Measurements from ENCODE around the gene FAM43A.

Gene FAM43A

GRCh38 chr3:194690501-194691372, 5.1 kb downstream of the FAM43A start:
- H3K4me2 ChIP-seq (ENCODE audit: low read depth, low read length, poor library complexity, severe bottlenecking): no peak overlapping the region
- H3K36me3 ChIP-seq (ENCODE audit: insufficient read depth, low read length): no peaks in the 10 kb centered on the region
- H3F3A ChIP-seq (ENCODE audit: low read depth): no peaks in the 10 kb centered on the region
- no peak for TF ChIP-seq EZH2phosphoT487 (IDR thresholded peaks at IDR 0.05; ENCODE audit: borderline replicate concordance)
- no peak for TF ChIP-seq CTCF (conservative IDR thresholded peaks at IDR 0.05; ENCODE audit: low read length)
- no peaks in the 10 kb centered on the region for H3K79me2 ChIP-seq (ENCODE audit: insufficient read depth, low read length)
- H3K9me3 ChIP-seq (ENCODE audit: insufficient read depth, low read depth, low read length): no peaks in the 10 kb centered on the region
- no peak overlapping the region for H3K4me3 ChIP-seq (ENCODE audit: low read length, poor library complexity, severe bottlenecking)
- H2AFZ ChIP-seq (ENCODE audit: low read length): peak overlapping the region; percentile 16; the same call in 1 of the 2 replicates
- H3K27me3 ChIP-seq (ENCODE audit: insufficient read depth, low read length, poor library complexity, severe bottlenecking): no peaks in the 10 kb centered on the region
- H3K4me1 ChIP-seq (ENCODE audit: insufficient read depth, low read length, poor library complexity, severe bottlenecking): peaks cover 36% of the 10 kb centered on the region
- H4K20me1 ChIP-seq (ENCODE audit: insufficient read depth, low read length, poor library complexity, severe bottlenecking): no peaks in the 10 kb centered on the region
- no peaks in the 10 kb centered on the region for H3K9me2 ChIP-seq (replicated peaks; ENCODE audit: low read depth, low read length)
- H3K9ac ChIP-seq (ENCODE audit: low read depth, low read length, poor library complexity, severe bottlenecking): no peak overlapping the region

- no peaks in the 10 kb centered on the region for H3K9me3 ChIP-seq (ENCODE audit: insufficient read depth, low read depth, low read length)
- no peak overlapping the region for H2AFZ ChIP-seq (ENCODE audit: low read length)
- H3K4me2 ChIP-seq (ENCODE audit: low read depth, low read length, poor library complexity, severe bottlenecking): no peak overlapping the region
- H3K27me3 ChIP-seq (ENCODE audit: insufficient read depth, low read length, poor library complexity, severe bottlenecking): no peaks in the 10 kb centered on the region
- H3K9ac ChIP-seq (ENCODE audit: low read depth, low read length, poor library complexity, severe bottlenecking): no peak overlapping the region
- H3K4me3 ChIP-seq (ENCODE audit: low read length, poor library complexity, severe bottlenecking): no peak overlapping the region
- TF ChIP-seq EZH2phosphoT487 (IDR thresholded peaks at IDR 0.05; ENCODE audit: borderline replicate concordance) (no peak), CTCF (conservative IDR thresholded peaks at IDR 0.05; ENCODE audit: low read length) (no peak)
- H3K9me2 ChIP-seq (replicated peaks; ENCODE audit: low read depth, low read length): no peaks in the 10 kb centered on the region
- H3F3A ChIP-seq (ENCODE audit: low read depth): no peaks in the 10 kb centered on the region
- H3K36me3 ChIP-seq (ENCODE audit: insufficient read depth, low read length): no peaks in the 10 kb centered on the region
- H3K4me1 ChIP-seq (ENCODE audit: insufficient read depth, low read length, poor library complexity, severe bottlenecking): peaks cover 36% of the 10 kb centered on the region
- H3K79me2 ChIP-seq (ENCODE audit: insufficient read depth, low read length): no peaks in the 10 kb centered on the region
- H4K20me1 ChIP-seq (ENCODE audit: insufficient read depth, low read length, poor library complexity, severe bottlenecking): no peaks in the 10 kb centered on the region
Measured at GRCh38 chr3:194691481-194692283, 6.0 kb downstream of the FAM43A start.

- H3K4me2 ChIP-seq (ENCODE audit: low read depth, low read length, poor library complexity, severe bottlenecking): no peak overlapping the region
- H3K36me3 ChIP-seq (ENCODE audit: insufficient read depth, low read length): no peaks in the 10 kb centered on the region
- no peak overlapping the region for H3K9ac ChIP-seq (ENCODE audit: low read depth, low read length, poor library complexity, severe bottlenecking)
- H3K27me3 ChIP-seq (ENCODE audit: insufficient read depth, low read length, poor library complexity, severe bottlenecking): no peaks in the 10 kb centered on the region
- H3K9me2 ChIP-seq (replicated peaks; ENCODE audit: low read depth, low read length): no peaks in the 10 kb centered on the region
- TF ChIP-seq EZH2phosphoT487 (IDR thresholded peaks at IDR 0.05; ENCODE audit: borderline replicate concordance) (no peak), CTCF (conservative IDR thresholded peaks at IDR 0.05; ENCODE audit: low read length) (no peak)
- H3K79me2 ChIP-seq (ENCODE audit: insufficient read depth, low read length): no peaks in the 10 kb centered on the region
- no peaks in the 10 kb centered on the region for H3F3A ChIP-seq (ENCODE audit: low read depth)
- H3K4me1 ChIP-seq (ENCODE audit: insufficient read depth, low read length, poor library complexity, severe bottlenecking): peaks cover 3% of the 10 kb centered on the region
- no peaks in the 10 kb centered on the region for H3K9me3 ChIP-seq (ENCODE audit: insufficient read depth, low read depth, low read length)
- H2AFZ ChIP-seq (ENCODE audit: low read length): no peak overlapping the region
- H3K4me3 ChIP-seq (ENCODE audit: low read length, poor library complexity, severe bottlenecking): no peak overlapping the region
- no peaks in the 10 kb centered on the region for H4K20me1 ChIP-seq (ENCODE audit: insufficient read depth, low read length, poor library complexity, severe bottlenecking)
Measured at GRCh38 chr3:194696702-194697101, 11.0 kb downstream of the FAM43A start.

Measured in Loucy (cell line).